ENCODE measurements around the gene DHX36. TPM values are rescaled to one million over a fixed set of nuclear protein-coding genes. Genes with fewer than 3 reads are reported as not detected.

DHX36 gene
- 58.4 TPM for polyA plus RNA-seq (2012; ENCODE audit: insufficient read depth, insufficient read length)

GRCh38 chr3:154323891-154324738 lies at the start of gene DHX36:
Gene DHX36 (minus strand): TSS chr3:154324487. CDS start chr3:154324416, 71 bp downstream.
- DNase-seq (ENCODE audit: low read depth, low spot score), result peak; percentile 90
- H3K4me3 ChIP-seq (ENCODE audit: low read length), result peak within 1 kb of the TSS; percentile 97

GRCh38 chr3:154367221-154367620 lies 42.9 kb upstream of the DHX36 start:
- no peak for DNase-seq (ENCODE audit: low read depth, low spot score)
- H3K4me3 ChIP-seq (ENCODE audit: low read length), result no peak overlapping the region

- no peak overlapping the region for H3K4me3 ChIP-seq (ENCODE audit: low read length)
- no peak for DNase-seq (ENCODE audit: low read depth, low spot score)
These were observed 40.6 kb upstream of the DHX36 start for GRCh38 chr3:154364849-154365248.

GRCh38 chr3:154361099-154361498 lies 36.8 kb upstream of the DHX36 start:
- no peak for DNase-seq (ENCODE audit: low read depth, low spot score)
- no peak overlapping the region for H3K4me3 ChIP-seq (ENCODE audit: low read length)

GRCh38 chr3:154356009-154356408 lies 31.7 kb upstream of the DHX36 start:
- H3K4me3 ChIP-seq (ENCODE audit: low read length), result no peak overlapping the region
- DNase-seq (ENCODE audit: low read depth, low spot score), result no peak

- H3K4me3 ChIP-seq (ENCODE audit: low read length), result no peak overlapping the region
- DNase-seq (ENCODE audit: low read depth, low spot score), result no peak
These were observed 24.9 kb upstream of the DHX36 start for GRCh38 chr3:154349223-154349622.

GRCh38 chr3:154345422-154346122 lies 21.3 kb upstream of the DHX36 start:
- DNase-seq (ENCODE audit: low read depth, low spot score), result no peak

GRCh38 chr3:154338570-154338969 lies 14.3 kb upstream of the DHX36 start:
- no peak for DNase-seq (ENCODE audit: low read depth, low spot score)
- H3K4me3 ChIP-seq (ENCODE audit: low read length), result no peak overlapping the region

More at GRCh38 chr3:154345422-154346122, 21.3 kb upstream of the DHX36 start:
- H3K4me3 ChIP-seq (ENCODE audit: low read length), result no peak overlapping the region

GRCh38 chr3:154338008-154338407 lies 13.7 kb upstream of the DHX36 start:
- no peak for DNase-seq (ENCODE audit: low read depth, low spot score)

GRCh38 chr3:154334973-154335420 lies 10.7 kb upstream of the DHX36 start:
- DNase-seq (ENCODE audit: low read depth, low spot score), result peak; percentile 22
- no peak overlapping the region for H3K4me3 ChIP-seq (ENCODE audit: low read length)

More at GRCh38 chr3:154338008-154338407, 13.7 kb upstream of the DHX36 start:
- H3K4me3 ChIP-seq (ENCODE audit: low read length), result no peak overlapping the region

GRCh38 chr3:154327871-154328270 lies 3.6 kb upstream of the DHX36 start:
- H3K4me3 ChIP-seq (ENCODE audit: low read length), result no peak overlapping the region
- DNase-seq (ENCODE audit: low read depth, low spot score), result no peak

- no peak for DNase-seq (ENCODE audit: low read depth, low spot score)
- H3K4me3 ChIP-seq (ENCODE audit: low read length), result peak overlapping the region; percentile 97
These were observed 632 bp upstream of the DHX36 start for GRCh38 chr3:154324919-154325318.

GRCh38 chr3:154316974-154317767 lies 7.1 kb downstream of the DHX36 start:
- H3K4me3 ChIP-seq (ENCODE audit: low read length), result no peak overlapping the region
- DNase-seq (ENCODE audit: low read depth, low spot score), result no peak

- no peak for DNase-seq (ENCODE audit: low read depth, low spot score)
- H3K4me3 ChIP-seq (ENCODE audit: low read length), result no peak overlapping the region
These were observed 10.1 kb downstream of the DHX36 start for GRCh38 chr3:154314152-154314551.

- no peak overlapping the region for H3K4me3 ChIP-seq (ENCODE audit: low read length)
- no peak for DNase-seq (ENCODE audit: low read depth, low spot score)
These were observed 13.4 kb downstream of the DHX36 start for GRCh38 chr3:154310840-154311239.

GRCh38 chr3:154307363-154307762 lies 16.9 kb downstream of the DHX36 start:
- H3K4me3 ChIP-seq (ENCODE audit: low read length), result no peak overlapping the region
- no peak for DNase-seq (ENCODE audit: low read depth, low spot score)

- no peak overlapping the region for H3K4me3 ChIP-seq (ENCODE audit: low read length)
- DNase-seq (ENCODE audit: low read depth, low spot score), result no peak
These were observed 19.4 kb downstream of the DHX36 start for GRCh38 chr3:154304936-154305335.

GRCh38 chr3:154304116-154304786 lies 20.0 kb downstream of the DHX36 start:
- no peak overlapping the region for H3K4me3 ChIP-seq (ENCODE audit: low read length)
- no peak for DNase-seq (ENCODE audit: low read depth, low spot score)

- H3K4me3 ChIP-seq (ENCODE audit: low read length), result no peak overlapping the region
- DNase-seq (ENCODE audit: low read depth, low spot score), result no peak
These were observed 22.7 kb downstream of the DHX36 start for GRCh38 chr3:154301561-154301960.

Measured in Jurkat, Clone E6-1 (cell line).